H9 (cell line): ENCODE measurements around the gene MRPL55. TPM values are rescaled to one million over a fixed set of nuclear protein-coding genes. Genes with fewer than 3 reads are reported as not detected.
A peak's percentile ranks its signal among the peaks of the same experiment; 100 is the strongest.

Source experiments
- DNase-seq: peaks from one replicate; pipeline ENCODE4 v3.0.0-alpha.2; 2017
- H2AFZ ChIP-seq: one replicate; pipeline ENCODE4 v1.6.1; 2013; ENCODE audit warnings: mild to moderate bottlenecking, low read length, control low read depth, moderate library complexity
- H2AK5ac ChIP-seq: 2 replicates; pipeline ENCODE4 v1.6.1; 2013; ENCODE audit warnings: low read length, control low read depth, mixed read lengths; ENCODE audit not compliant: insufficient read length
- H2BK120ac ChIP-seq: one replicate; pipeline ENCODE4 v1.6.1; 2013; ENCODE audit warnings: low read depth, mild to moderate bottlenecking, low read length, control low read depth, inconsistent platforms; ENCODE audit not compliant: poor library complexity, severe bottlenecking
- H2BK12ac ChIP-seq: 2 replicates; pipeline ENCODE4 v1.6.1; 2013; ENCODE audit warnings: low read length, control low read depth, mixed read lengths, low read depth; ENCODE audit not compliant: insufficient read length
- H2BK15ac ChIP-seq: 2 replicates; pipeline ENCODE4 v1.6.1; 2013; ENCODE audit warnings: low read depth, low read length, control low read depth
- H2BK20ac ChIP-seq: one replicate; pipeline ENCODE4 v1.6.1; 2013; ENCODE audit warnings: low read depth, mild to moderate bottlenecking, low read length, control low read depth, inconsistent platforms; ENCODE audit not compliant: poor library complexity, severe bottlenecking
- H2BK5ac ChIP-seq: 2 replicates; pipeline ENCODE4 v1.6.1; 2013; ENCODE audit warnings: low read length, control low read depth, mixed read lengths; ENCODE audit not compliant: insufficient read length
- H3K14ac ChIP-seq: 2 replicates; pipeline ENCODE4 v1.6.1; 2013; ENCODE audit warnings: low read length, control low read depth; ENCODE audit not compliant: insufficient read depth
- H3K18ac ChIP-seq: 2 replicates; pipeline ENCODE4 v1.6.1; 2013; ENCODE audit warnings: low read depth, mild to moderate bottlenecking, mixed read lengths, low read length, control low read depth; ENCODE audit not compliant: insufficient read length
- H3K23ac ChIP-seq: 2 replicates; pipeline ENCODE4 v1.6.1; 2013; ENCODE audit warnings: low read length, control low read depth, mixed read lengths, low read depth; ENCODE audit not compliant: insufficient read length
- H3K23me2 ChIP-seq: 2 replicates; pipeline ENCODE4 v1.6.1; 2013; ENCODE audit warnings: low read depth, mild to moderate bottlenecking, mixed read lengths, low read length, control low read depth; ENCODE audit not compliant: insufficient read length, poor library complexity, severe bottlenecking
- H3K27ac ChIP-seq: 2 replicates; pipeline ENCODE4 v1.5.1; 2013; ENCODE audit warnings: low read length, control low read depth, mixed read lengths, low read depth; ENCODE audit not compliant: insufficient read length
- H3K27me3 ChIP-seq: 2 replicates; pipeline ENCODE4 v1.6.1; 2013; ENCODE audit warnings: low read length, control low read depth, inconsistent platforms; ENCODE audit not compliant: insufficient read depth
- H3K4ac ChIP-seq: 2 replicates; pipeline ENCODE4 v1.6.1; 2013; ENCODE audit warnings: low read depth, mild to moderate bottlenecking, control low read depth, inconsistent platforms, low read length, moderate library complexity
- H3K4me1 ChIP-seq: 2 replicates; pipeline ENCODE4 v1.6.1; 2013; ENCODE audit warnings: low read length, control low read depth, inconsistent platforms; ENCODE audit not compliant: insufficient read depth
- H3K4me2 ChIP-seq: 2 replicates; pipeline ENCODE4 v1.6.1; 2013; ENCODE audit warnings: low read length, control low read depth, mixed read lengths; ENCODE audit not compliant: insufficient read length, insufficient read depth
- H3K56ac ChIP-seq: 2 replicates; pipeline ENCODE4 v1.6.1; 2013; ENCODE audit warnings: low read depth, mild to moderate bottlenecking, mixed read lengths, low read length, control low read depth; ENCODE audit not compliant: insufficient read length
- H3K79me1 ChIP-seq: 2 replicates; pipeline ENCODE4 v1.6.1; 2013; ENCODE audit warnings: low read depth, mild to moderate bottlenecking, moderate library complexity, low read length, control low read depth, inconsistent platforms; ENCODE audit not compliant: insufficient read depth, poor library complexity, severe bottlenecking
- H3K79me2 ChIP-seq: 2 replicates; pipeline ENCODE4 v1.6.1; 2013; ENCODE audit warnings: low read length, control low read depth, inconsistent platforms; ENCODE audit not compliant: insufficient read depth
- H3K9ac ChIP-seq: 2 replicates; pipeline ENCODE4 v1.6.1; 2013; ENCODE audit warnings: low read length, control low read depth, mixed read lengths; ENCODE audit not compliant: insufficient read length; ENCODE audit errors: extremely low read depth
- H3K9me3 ChIP-seq: one replicate; pipeline ENCODE4 v1.6.1; 2013; ENCODE audit warnings: low read depth, low read length, inconsistent platforms; ENCODE audit not compliant: control insufficient read depth
- H3T11ph ChIP-seq: one replicate; pipeline ENCODE4 v1.6.1; 2013; ENCODE audit warnings: mild to moderate bottlenecking, low read length, control low read depth, inconsistent platforms
- H4K20me1 ChIP-seq: one replicate; pipeline ENCODE4 v1.6.1; 2013; ENCODE audit not compliant: control insufficient read depth, insufficient read length, insufficient read depth
- H4K5ac ChIP-seq: 2 replicates; pipeline ENCODE4 v1.6.1; 2013; ENCODE audit warnings: low read depth, mild to moderate bottlenecking, mixed read lengths, low read length, control low read depth; ENCODE audit not compliant: insufficient read length
- H4K8ac ChIP-seq: replicated peaks from 2 replicates; pipeline ENCODE4 v1.6.1; 2013; ENCODE audit warnings: low read length, control low read depth, mixed read lengths, low read depth; ENCODE audit not compliant: insufficient read length
- H4K91ac ChIP-seq: 2 replicates; pipeline ENCODE4 v1.6.1; 2013; ENCODE audit warnings: low read depth, mild to moderate bottlenecking, moderate library complexity, mixed read lengths, low read length, control low read depth; ENCODE audit not compliant: insufficient read length
- H3K27ac Mint-ChIP-seq, 3 experiments: 2 replicates in 2 of 3; 3 replicates in 1 of 3; pipeline ENCODE4 v1.8.0; 2020 to 2021; ENCODE audit warnings: mixed read lengths in 3 of 3, mild to moderate bottlenecking in 1 of 3, moderate library complexity in 1 of 3
- H3K27me3 Mint-ChIP-seq: 2 replicates; pipeline ENCODE4 v1.8.0; 2021; ENCODE audit warnings: low read depth, mild to moderate bottlenecking, moderate library complexity, mixed read lengths
- H3K36me3 Mint-ChIP-seq, 3 experiments: 2 replicates in 2 of 3; 3 replicates in 1 of 3; pipeline ENCODE4 v1.8.0; 2020 to 2021; ENCODE audit warnings: low read depth in 3 of 3, mixed read lengths in 3 of 3; ENCODE audit not compliant: insufficient read depth in 1 of 3
- H3K4me1 Mint-ChIP-seq, 2 experiments: 2 replicates each; pipeline ENCODE4 v1.8.0; 2020; ENCODE audit warnings: mixed read lengths in 2 of 2
- H3K4me3 Mint-ChIP-seq, 2 experiments: 2 replicates in 1 of 2; 3 replicates in 1 of 2; pipeline ENCODE4 v1.8.0; 2020 to 2021; ENCODE audit warnings: mild to moderate bottlenecking in 2 of 2, mixed read lengths in 2 of 2, moderate library complexity in 1 of 2
- H3K9me3 Mint-ChIP-seq, 2 experiments: 2 replicates in 1 of 2; 3 replicates in 1 of 2; pipeline ENCODE4 v1.8.0; 2020; ENCODE audit warnings: mild to moderate bottlenecking in 2 of 2, mixed read lengths in 2 of 2, moderate library complexity in 1 of 2
- CTCF ChIP-seq: fragments of 200-600 bp; sonication (generic); conservative IDR thresholded peaks from 3 replicates; pipeline ENCODE4 v1.8.0; 2021; ENCODE audit warnings: antibody characterized with exemption, mild to moderate bottlenecking
- WGBS: extraction: QIAGEN DNeasy Blood & Tissue Kit; methylation state at CpG from one replicate; pipeline ENCODE4 v1.1.7; 2013; ENCODE audit warnings: missing lambda C conversion rate, low lambda C conversion rate, mixed read lengths; ENCODE audit not compliant: insufficient read length; ENCODE audit errors: extremely low coverage; 5-methylcytosine and 5-hydroxymethylcytosine counted together
- total RNA-seq: library from RNA; stranded (reverse); gene quantifications from 2 replicates; pipeline ENCODE4 v1.2.1, GENCODE V29; 2021

Gene MRPL55
- total RNA-seq, 1 experiment from 2014 or later: 62.3 TPM

GRCh38 chr1:228073857-228074545 is 35.1 kb downstream of the MRPL55 start:
- no peak overlapping the region for H2BK15ac ChIP-seq
- Mint-ChIP-seq H3K27ac (no peak overlapping the region), H3K27me3 (peaks cover 90% of the 10 kb centered on the region), H3K4me1 (peaks cover 16 to 28% of the 10 kb centered on the region in 2 experiments), H3K4me3 (peak overlapping the region in 1 of 2 experiments; percentile 15; a peak in 1 of 5 replicates), H3K36me3 (no peaks in the 10 kb centered on the region), H3K9me3 (no peaks in the 10 kb centered on the region)
- H2AFZ ChIP-seq: no peak overlapping the region
- no CpG with 5 or more reads among the region's 16 CpGs for WGBS
- no peak overlapping the region for H2AK5ac ChIP-seq
- H2BK12ac ChIP-seq: no peak overlapping the region
- H4K5ac ChIP-seq: no peak overlapping the region
- H3K23ac ChIP-seq: no peak overlapping the region
- H2BK20ac ChIP-seq: no peak overlapping the region
- H3T11ph ChIP-seq: no peak overlapping the region
- peaks cover 74% of the 10 kb centered on the region; the same call in 1 of the 2 replicates for H3K27me3 ChIP-seq
- H3K14ac ChIP-seq: no peak overlapping the region
- no peak overlapping the region for H4K91ac ChIP-seq
- H3K4me1 ChIP-seq: no peaks in the 10 kb centered on the region; the same call in 1 of the 2 replicates
- H4K8ac ChIP-seq: no peak overlapping the region
- H3K23me2 ChIP-seq: no peaks in the 10 kb centered on the region
- H3K79me1 ChIP-seq: no peaks in the 10 kb centered on the region
- no peak overlapping the region for H3K4me2 ChIP-seq
- no peaks in the 10 kb centered on the region for H3K9me3 ChIP-seq
- H2BK5ac ChIP-seq: no peak overlapping the region
- H3K56ac ChIP-seq: no peak overlapping the region
- H3K27ac ChIP-seq: no peak overlapping the region
- no peaks in the 10 kb centered on the region for H4K20me1 ChIP-seq
- peak; percentile 49 for TF ChIP-seq CTCF
- no peak overlapping the region for H3K4ac ChIP-seq
- DNase-seq: peak; percentile 54
- H3K79me2 ChIP-seq: no peaks in the 10 kb centered on the region
- H2BK120ac ChIP-seq: no peak overlapping the region
- H3K9ac ChIP-seq: no peak overlapping the region
- no peak overlapping the region for H3K18ac ChIP-seq
